Measurements from ENCODE around the gene MYOCD.

Gene MYOCD

DNA sequence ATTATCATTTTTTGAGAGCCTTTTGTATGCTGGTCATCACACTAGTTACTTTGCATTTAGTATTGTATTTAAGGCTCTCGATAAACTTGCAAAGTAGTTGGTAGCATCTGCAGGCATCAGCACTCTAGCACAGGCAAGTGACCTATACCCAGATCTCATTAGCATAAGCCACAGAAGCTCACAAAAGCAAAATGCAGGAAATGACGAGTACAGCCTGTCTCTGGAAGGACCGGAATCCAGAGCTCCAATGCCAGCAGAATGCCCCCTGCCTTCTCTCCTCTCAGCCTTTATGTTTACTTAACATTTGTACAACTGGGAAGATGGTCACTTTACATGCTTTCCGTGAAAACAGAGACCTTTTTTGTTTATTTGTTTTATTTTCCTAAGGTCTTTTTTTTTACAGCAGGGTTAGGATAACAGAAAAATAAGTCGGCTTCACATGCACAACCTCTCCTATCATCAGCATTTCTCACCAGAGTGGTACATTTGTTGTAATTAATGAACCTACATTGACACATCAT lies 45.4 kb upstream of the MYOCD start:
- no peak for TF ChIP-seq SIN3A (IDR thresholded peaks at IDR 0.05; ENCODE audit: borderline replicate concordance, insufficient read depth, low read length)
- TF ChIP-seq, protein P1, sequence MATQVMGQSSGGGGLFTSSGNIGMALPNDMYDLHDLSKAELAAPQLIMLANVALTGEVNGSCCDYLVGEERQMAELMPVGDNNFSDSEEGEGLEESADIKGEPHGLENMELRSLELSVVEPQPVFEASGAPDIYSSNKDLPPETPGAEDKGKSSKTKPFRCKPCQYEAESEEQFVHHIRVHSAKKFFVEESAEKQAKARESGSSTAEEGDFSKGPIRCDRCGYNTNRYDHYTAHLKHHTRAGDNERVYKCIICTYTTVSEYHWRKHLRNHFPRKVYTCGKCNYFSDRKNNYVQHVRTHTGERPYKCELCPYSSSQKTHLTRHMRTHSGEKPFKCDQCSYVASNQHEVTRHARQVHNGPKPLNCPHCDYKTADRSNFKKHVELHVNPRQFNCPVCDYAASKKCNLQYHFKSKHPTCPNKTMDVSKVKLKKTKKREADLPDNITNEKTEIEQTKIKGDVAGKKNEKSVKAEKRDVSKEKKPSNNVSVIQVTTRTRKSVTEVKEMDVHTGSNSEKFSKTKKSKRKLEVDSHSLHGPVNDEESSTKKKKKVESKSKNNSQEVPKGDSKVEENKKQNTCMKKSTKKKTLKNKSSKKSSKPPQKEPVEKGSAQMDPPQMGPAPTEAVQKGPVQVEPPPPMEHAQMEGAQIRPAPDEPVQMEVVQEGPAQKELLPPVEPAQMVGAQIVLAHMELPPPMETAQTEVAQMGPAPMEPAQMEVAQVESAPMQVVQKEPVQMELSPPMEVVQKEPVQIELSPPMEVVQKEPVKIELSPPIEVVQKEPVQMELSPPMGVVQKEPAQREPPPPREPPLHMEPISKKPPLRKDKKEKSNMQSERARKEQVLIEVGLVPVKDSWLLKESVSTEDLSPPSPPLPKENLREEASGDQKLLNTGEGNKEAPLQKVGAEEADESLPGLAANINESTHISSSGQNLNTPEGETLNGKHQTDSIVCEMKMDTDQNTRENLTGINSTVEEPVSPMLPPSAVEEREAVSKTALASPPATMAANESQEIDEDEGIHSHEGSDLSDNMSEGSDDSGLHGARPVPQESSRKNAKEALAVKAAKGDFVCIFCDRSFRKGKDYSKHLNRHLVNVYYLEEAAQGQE (IDR thresholded peaks at IDR 0.05; ENCODE audit: insufficient read depth in 1 of 2, low read depth in 2 of 2, low read length in 2 of 2), result no peak
- TF ChIP-seq TAF1 (IDR thresholded peaks at IDR 0.05; ENCODE audit: borderline replicate concordance, insufficient read depth, low read length), result no peak
- TF ChIP-seq POLR2AphosphoS5 (IDR thresholded peaks at IDR 0.05; ENCODE audit: low read depth, low read length), result no peak
- no peak for TF ChIP-seq FOXP2 (optimal IDR thresholded peaks at IDR 0.05; ENCODE audit: borderline replicate concordance, extremely low read depth, extremely low read length, insufficient read depth)

DNA sequence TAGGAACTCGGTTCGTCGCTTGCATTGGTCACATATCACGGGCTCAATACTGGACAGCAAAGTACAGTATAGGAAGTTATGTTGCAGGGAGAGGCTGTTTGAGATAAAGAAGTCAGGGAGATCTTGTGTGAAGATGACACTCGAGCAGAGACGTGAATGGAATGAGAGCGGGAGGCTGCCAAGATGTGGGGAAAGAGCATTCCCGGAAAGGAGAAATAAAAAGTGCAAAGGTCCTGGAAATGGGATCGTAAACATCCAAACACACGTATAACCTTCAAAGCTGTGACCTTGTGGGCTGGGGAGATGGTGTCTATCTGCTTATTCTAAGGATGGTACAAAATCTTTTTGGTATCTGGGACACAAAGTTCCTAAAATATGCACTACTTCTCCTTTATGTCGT lies 43.0 kb upstream of the MYOCD start:
- TF ChIP-seq, protein P1 (IDR thresholded peaks at IDR 0.05; ENCODE audit: insufficient read depth in 1 of 2, low read depth in 2 of 2, low read length in 2 of 2), result no peak
- TF ChIP-seq FOXP2 (optimal IDR thresholded peaks at IDR 0.05; ENCODE audit: borderline replicate concordance, extremely low read depth, extremely low read length, insufficient read depth), result no peak
- TF ChIP-seq TAF1 (IDR thresholded peaks at IDR 0.05; ENCODE audit: borderline replicate concordance, insufficient read depth, low read length), result no peak
- TF ChIP-seq SIN3A (IDR thresholded peaks at IDR 0.05; ENCODE audit: borderline replicate concordance, insufficient read depth, low read length), result no peak
- no peak for TF ChIP-seq POLR2AphosphoS5 (IDR thresholded peaks at IDR 0.05; ENCODE audit: low read depth, low read length)

DNA sequence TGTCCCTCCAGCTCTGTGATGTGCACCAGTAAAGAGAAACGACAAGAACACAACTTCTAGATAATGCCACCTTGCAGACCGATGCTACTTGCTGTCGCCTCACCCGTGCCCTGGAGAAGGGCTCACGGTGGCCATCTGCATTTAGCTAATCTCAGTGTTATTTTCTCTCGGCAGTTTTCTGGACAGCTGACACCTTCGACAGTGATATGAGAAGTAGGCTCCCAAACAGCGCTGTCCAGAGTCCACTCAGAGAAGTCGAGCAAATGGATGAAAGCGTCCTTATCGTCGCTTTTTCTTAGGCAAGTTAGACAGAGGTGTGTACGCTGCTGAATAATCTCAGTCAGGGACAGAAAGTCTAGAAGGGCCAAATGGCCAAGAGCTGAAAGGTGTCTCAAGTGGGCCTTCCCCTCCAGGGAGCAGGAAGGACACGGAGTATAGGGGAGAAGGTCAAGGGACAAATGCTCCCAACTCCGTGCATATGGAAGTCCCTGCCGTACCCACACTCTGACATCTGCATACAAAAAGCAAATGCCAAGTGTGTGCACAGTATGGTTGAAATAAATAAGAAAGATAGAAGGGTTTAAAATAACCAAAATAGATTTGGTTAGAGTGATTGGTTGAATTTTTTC lies 42.4 kb upstream of the MYOCD start:
- TF ChIP-seq POLR2AphosphoS5 (IDR thresholded peaks at IDR 0.05; ENCODE audit: low read depth, low read length) (no peak), SIN3A (IDR thresholded peaks at IDR 0.05; ENCODE audit: borderline replicate concordance, insufficient read depth, low read length) (no peak)
- TF ChIP-seq, protein P1 (IDR thresholded peaks at IDR 0.05; ENCODE audit: insufficient read depth in 1 of 2, low read depth in 2 of 2, low read length in 2 of 2), result no peak

DNA sequence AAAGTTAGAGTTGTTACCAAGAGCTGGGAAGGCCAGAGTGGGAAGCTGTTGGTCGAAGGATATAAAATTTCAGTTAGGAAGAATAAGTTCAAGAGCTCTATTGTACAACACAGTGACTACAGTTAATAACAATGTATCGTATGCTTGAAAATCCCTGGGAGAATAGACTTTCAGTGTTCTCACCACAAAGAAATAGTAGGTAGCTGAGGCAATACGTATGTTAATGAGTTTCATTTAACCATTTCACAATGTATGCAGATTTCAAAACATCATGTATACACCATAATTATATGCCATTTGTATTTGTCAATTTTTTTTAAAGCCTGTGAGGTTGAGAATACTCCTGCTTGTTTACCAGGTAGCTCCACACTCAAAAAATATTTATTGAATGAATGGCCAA lies 41.5 kb upstream of the MYOCD start:
- no peak for TF ChIP-seq TAF1 (IDR thresholded peaks at IDR 0.05; ENCODE audit: borderline replicate concordance, insufficient read depth, low read length)
- TF ChIP-seq POLR2AphosphoS5 (IDR thresholded peaks at IDR 0.05; ENCODE audit: low read depth, low read length), result no peak
- TF ChIP-seq, protein P1 (IDR thresholded peaks at IDR 0.05; ENCODE audit: insufficient read depth in 1 of 2, low read depth in 2 of 2, low read length in 2 of 2), result no peak
- no peak for TF ChIP-seq SIN3A (IDR thresholded peaks at IDR 0.05; ENCODE audit: borderline replicate concordance, insufficient read depth, low read length)
- TF ChIP-seq FOXP2 (optimal IDR thresholded peaks at IDR 0.05; ENCODE audit: borderline replicate concordance, extremely low read depth, extremely low read length, insufficient read depth), result no peak

Data from PFSK-1 (cell line).